T1000 (cell line): ENCODE results near the gene TEDC2.
"Not testable (repeated sequence)": the region's sequence is repeated elsewhere in the genome, so short reads cannot be mapped to it uniquely, and the experiment has no call there.

ENCODE experiments used
- DNase-seq: peaks from one replicate; lab custom pipeline; 2025; ENCODE audit warnings: mixed read lengths; lab: John Stamatoyannopoulos, UW

The TEDC2 gene

GRCh38 chr16:2477327-2477726, 17.4 kb downstream of the TEDC2 start:
- no peak for DNase-seq

- DNase-seq = no peak
These were observed 18.4 kb downstream of the TEDC2 start for GRCh38 chr16:2478279-2478678.

GRCh38 chr16:2479996-2480395, 20.1 kb downstream of the TEDC2 start:
- DNase-seq = not testable (repeated sequence)

- no peak for DNase-seq
These were observed 21.0 kb downstream of the TEDC2 start for GRCh38 chr16:2480948-2481347.

- no peak for DNase-seq
These were observed 21.8 kb downstream of the TEDC2 start for GRCh38 chr16:2481676-2482075.

GRCh38 chr16:2482249-2482648, 22.3 kb downstream of the TEDC2 start:
- no peak for DNase-seq

- DNase-seq = no peak
These were observed 23.0 kb downstream of the TEDC2 start for GRCh38 chr16:2482708-2483534.

- DNase-seq = no peak
These were observed 24.3 kb downstream of the TEDC2 start for GRCh38 chr16:2483939-2484897.

GRCh38 chr16:2484898-2485508, 25.1 kb downstream of the TEDC2 start:
- DNase-seq = no peak

GRCh38 chr16:2485811-2486507, 26.1 kb downstream of the TEDC2 start:
- DNase-seq = no peak

GRCh38 chr16:2486645-2487516, 27.0 kb downstream of the TEDC2 start:
- DNase-seq = no peak

GRCh38 chr16:2487517-2487842, 27.6 kb downstream of the TEDC2 start:
- DNase-seq = no peak

- DNase-seq = no peak
These were observed 28.1 kb downstream of the TEDC2 start for GRCh38 chr16:2487903-2488531.

GRCh38 chr16:2489581-2489980, 29.7 kb downstream of the TEDC2 start:
- no peak for DNase-seq

- DNase-seq = no peak
These were observed 30.5 kb downstream of the TEDC2 start for GRCh38 chr16:2490190-2491105.

- DNase-seq = no peak
These were observed 32.4 kb downstream of the TEDC2 start for GRCh38 chr16:2492292-2492691.

GRCh38 chr16:2493605-2494004, 33.7 kb downstream of the TEDC2 start:
- no peak for DNase-seq

GRCh38 chr16:2494616-2495015, 34.7 kb downstream of the TEDC2 start:
- DNase-seq = no peak

- no peak for DNase-seq
These were observed 35.1 kb downstream of the TEDC2 start for GRCh38 chr16:2495041-2495440.
